HG03354 (cell line): Measurements from ENCODE around the gene YBX1.
"Not testable (repeated sequence)": the region's sequence is repeated elsewhere in the genome, so short reads cannot be mapped to it uniquely, and the experiment has no call there.

Experiments used
- ATAC-seq: cut with Tn5 transposase; IDR thresholded peaks from one replicate; pipeline ENCODE4 v1.9.1; 2021; ENCODE audit warnings: mild to moderate bottlenecking; ENCODE audit not compliant: unreplicated experiment, poor library complexity, severe bottlenecking

Gene YBX1

DNA sequence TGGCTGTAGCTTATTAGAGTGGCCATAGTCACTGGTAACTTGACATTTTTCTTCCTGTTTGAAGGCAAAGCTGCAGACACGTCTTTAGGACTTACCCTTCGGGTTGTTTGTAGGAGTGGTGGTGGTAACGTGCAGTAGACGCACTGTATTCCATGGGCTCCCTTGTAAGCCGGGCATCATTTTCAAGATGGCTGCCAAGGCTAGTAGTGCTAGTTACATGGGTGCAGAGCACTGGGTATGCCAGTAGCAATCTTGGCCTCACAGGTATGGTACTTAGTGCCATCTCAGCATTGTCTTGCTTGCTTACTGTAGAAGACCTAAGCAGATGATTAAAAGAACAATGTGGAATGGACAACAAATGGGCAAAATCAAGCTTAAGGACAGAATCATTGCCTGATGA is 1.9 kb downstream of the YBX1 start:
- no peak for ATAC-seq

- no peak for ATAC-seq
Observed at GRCh38 chr1:42686418-42686817, 4.2 kb downstream of the YBX1 start.

GRCh38 chr1:42689912-42690311 is 7.7 kb downstream of the YBX1 start:
- ATAC-seq = no peak

DNA sequence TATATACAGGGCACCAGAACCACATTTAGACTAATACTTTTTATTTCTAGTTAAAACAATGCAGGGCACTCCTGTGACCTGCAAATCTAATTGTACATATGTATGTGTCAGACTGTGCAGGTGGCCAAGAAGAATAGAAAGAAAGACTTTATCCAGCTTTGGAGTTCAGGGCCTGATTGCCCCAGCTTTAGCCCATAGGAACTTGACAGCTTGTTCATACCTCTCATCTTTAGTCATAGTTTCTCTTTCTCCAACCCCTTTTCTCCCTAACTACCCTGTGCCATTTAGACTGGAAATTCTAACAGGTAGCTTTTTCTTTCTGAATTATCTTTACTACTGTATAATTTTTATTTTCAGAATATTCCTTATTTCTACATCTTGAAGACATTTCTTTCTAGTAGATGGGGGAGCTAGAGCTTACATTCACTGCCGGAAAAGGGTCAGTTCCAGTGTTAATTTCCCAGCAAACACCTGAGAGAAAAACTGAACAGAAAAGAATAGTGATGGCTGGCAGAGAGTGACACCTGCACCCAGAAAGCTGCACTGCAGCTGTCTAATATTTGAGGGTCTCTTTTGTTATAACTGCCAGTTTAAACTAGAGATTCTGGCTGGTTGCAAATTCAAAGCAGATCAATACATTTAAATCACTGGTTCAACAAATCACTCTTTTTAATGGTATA is 8.4 kb downstream of the YBX1 start:
- ATAC-seq = no peak

DNA sequence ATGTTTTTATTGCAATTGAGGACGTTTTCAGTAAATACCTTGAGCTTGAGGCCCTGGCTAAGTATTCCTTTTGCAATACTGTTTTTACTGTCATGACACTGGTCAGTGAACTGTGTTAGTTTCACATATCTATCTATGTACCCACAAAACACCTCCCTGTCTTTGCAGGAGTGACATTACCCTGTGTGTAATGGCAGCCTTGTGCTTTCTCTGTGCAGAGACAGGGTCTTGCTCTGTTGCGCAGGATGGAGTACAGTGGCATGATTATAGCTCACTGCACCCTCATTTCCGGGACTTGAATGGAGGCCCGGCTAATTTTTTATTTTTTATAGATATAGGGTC is 8.9 kb downstream of the YBX1 start:
- ATAC-seq = no peak

GRCh38 chr1:42692461-42692860 is 10.2 kb downstream of the YBX1 start:
- ATAC-seq = no peak

DNA sequence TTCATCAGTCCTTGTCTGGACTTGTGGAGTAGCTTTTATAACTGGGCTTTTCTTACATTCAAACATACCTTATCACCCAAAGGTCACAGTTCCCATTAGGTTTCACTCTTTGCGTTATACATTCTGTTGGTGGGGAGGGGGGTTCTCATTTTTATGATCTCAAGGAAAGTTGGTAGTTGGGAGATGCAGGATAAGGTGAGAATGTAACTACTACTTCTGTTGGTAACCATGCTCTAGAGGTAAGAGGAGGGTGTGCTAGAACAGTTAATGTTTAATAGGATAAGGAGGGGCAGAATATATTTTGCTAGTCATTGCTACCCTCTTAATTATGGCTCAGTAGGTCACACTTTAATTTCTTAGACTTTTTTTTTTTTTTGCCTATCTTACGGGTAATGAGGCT is 10.7 kb downstream of the YBX1 start:
- ATAC-seq = no peak

DNA sequence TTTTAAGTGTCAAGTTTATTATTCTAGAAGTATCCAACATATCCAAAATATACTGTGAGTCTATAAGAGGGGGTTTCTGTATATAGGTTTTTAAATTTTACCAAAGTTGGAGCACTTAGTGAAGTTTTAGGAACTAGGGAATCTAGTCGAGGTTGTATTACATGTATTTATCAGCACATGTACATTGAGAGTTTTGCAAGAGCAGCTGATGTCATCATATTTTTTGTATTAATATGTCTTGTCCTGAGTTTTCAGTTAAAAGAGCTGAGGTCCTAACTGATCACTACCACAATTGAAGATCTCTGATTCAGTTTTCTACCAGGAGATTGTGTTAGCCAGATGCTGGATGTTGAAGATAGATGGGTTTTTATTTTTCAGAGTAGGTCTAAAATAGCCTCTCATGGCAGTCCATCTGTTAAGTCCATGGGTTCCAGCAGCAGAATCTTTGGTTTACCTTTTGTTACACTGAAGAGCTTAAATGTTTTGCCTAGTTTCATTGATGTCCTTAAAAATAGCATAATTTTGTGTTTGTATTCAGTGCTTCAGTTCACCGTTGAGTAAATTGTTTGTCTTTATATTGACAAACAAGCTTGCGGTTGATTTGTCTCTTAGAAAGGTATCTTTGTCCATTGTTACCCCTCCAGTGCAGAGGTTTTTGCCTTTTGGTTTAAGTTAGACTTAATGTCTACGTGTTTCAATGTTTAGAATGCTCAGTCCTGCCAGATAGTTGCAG is 16.0 kb downstream of the YBX1 start:
- ATAC-seq = no peak

- no peak for ATAC-seq
Observed at GRCh38 chr1:42700006-42700405, 17.8 kb downstream of the YBX1 start.

GRCh38 chr1:42703888-42704464 is 21.8 kb downstream of the YBX1 start:
- ATAC-seq = no peak

DNA sequence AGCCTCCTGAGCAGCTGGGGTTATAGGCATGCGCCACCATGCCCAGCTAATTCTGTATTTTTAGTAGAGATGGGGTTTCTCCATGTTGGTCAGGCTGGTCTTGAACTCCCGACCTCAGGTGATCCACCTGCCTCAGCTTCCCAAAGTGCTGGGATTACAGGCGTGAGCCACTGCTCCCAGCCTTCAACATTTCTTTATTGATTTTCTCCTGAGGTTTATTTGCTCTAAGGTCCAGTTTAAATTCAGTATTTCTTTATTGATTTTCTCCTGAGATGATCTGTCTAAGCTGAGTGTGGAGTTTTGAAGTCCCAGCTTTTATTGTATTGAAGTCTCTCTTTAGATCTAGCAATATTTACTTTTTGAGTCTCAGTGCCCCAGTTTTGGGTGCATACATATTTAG is 30.6 kb downstream of the YBX1 start:
- ATAC-seq = not testable (repeated sequence)

DNA sequence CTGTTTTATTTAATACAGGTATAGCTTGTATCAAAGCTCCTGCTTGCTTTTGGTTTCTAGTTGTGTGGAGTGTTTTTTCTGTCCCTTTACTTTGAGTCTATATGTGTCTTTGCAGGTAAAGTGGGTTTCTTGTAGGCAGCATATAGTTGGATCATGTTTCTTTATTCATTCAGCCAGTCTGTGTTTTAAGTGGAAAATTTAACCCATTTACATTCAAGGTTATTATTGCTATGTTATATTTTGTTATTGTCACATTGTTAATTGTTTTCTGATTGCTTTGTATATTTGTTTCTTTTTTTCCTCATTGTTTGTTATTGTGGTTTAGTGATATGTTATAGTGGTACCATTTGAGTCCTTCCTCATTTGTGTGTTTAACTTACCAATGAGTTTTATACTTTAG is 31.1 kb downstream of the YBX1 start:
- ATAC-seq = no peak

DNA sequence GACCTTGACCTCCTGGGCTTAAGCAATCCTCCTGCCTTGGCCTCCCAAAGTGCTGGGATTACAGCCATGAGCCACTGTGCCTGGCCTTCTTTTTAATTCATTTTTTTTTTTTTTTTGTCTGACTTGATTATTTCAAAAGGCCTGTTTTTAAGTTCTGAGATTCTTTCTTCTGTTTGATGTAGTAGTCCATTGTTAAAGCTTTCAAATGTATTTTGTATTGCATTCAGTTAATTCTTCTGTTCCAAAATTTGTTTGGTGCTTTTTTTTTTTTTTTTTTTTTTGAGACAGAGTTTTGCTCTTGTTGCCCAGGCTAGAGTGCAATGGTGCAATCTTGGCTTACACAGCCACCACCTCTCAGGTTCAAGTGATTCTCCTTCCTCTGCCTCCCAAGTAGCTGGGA is 32.2 kb downstream of the YBX1 start:
- ATAC-seq = not testable (repeated sequence)

DNA sequence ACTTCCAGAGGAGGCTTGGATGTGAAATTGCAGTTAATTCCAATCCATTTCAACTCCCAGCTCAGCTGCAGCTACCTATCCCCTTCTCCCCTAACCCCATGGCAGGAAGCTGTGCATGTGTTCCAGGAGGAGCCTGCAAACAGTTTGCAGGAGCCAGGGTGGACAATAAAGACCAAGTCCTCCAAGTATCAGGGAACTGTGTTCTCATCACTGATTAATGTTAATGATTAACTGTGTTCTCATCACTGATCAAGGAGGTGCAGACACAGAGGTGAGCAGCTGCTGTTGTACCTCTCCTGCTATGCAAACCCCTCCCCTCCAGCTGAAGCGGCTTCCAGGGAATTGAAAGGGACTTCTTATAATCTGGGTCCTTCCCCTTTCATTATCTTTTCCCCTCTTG is 38.6 kb downstream of the YBX1 start:
- no peak for ATAC-seq

DNA sequence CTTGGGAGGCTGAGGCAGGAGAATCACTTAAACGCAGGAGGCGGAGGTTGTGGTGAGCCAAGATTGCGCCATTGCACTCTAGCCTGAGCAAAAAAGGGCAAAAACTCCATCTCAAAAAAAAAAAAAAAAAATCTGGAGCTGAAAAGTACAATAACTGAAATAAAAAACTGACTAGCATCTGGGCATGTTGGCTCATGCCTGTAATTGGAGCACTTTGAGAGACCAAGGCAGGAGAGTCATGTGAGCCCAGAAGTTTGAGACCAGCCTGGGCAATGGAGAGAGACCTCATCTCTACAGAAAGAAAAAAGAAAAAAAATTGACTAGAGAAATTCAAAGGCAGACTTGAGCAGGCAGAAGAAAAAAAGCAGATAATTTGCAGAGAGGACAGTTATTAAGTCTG is 39.7 kb downstream of the YBX1 start:
- no peak for ATAC-seq

DNA sequence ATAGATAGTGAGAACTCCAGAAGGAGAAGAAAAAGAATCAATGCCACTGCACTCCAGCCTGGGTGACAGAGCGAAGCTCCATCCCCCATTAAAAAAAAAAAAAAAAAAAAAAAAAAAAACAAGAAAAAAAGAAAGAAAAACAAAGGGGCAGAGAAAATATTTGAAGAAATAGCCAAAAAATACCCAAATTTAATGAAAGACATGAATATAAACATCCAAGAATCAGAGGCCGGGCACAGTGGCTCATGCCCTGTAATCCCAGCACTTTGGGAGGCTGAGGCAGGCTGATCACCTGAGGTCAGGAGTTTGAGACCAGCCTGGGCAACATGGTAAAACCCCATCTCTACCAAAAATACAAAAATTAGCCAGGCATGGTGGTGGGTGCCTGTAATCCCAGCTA is 40.2 kb downstream of the YBX1 start:
- not testable (repeated sequence) for ATAC-seq

- ATAC-seq = no peak
Observed at GRCh38 chr1:42723511-42723910, 41.3 kb downstream of the YBX1 start.

- ATAC-seq = not testable (repeated sequence)
Observed at GRCh38 chr1:42725820-42726219, 43.6 kb downstream of the YBX1 start.

DNA sequence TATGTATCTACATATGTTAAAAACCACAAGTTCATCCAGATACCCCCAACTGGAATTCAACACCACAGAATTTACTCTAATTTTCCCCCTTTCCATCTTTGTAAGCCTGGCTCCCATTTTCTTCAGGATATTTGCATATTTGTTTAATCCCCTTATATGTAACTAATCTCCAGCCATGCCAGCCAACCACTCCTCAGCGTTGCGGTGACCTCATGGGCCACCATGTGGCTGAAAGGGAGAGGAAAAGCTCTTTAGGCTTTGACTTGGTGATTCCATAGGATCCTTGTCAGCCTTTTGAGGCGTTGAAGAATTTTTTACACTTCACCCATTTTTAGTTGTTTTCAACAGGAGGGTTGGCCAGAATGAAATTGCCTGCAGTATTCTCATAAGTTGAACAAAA is 47.8 kb downstream of the YBX1 start:
- no peak for ATAC-seq

GRCh38 chr1:42730988-42731387 is 48.8 kb downstream of the YBX1 start:
- ATAC-seq = no peak

GRCh38 chr1:42731585-42731984 is 49.4 kb downstream of the YBX1 start:
- ATAC-seq = no peak
